GM18951 (cell line): ENCODE results near the gene PLXNA3.

Source experiments
- POLR2A ChIP-seq: IDR thresholded peaks from 4 replicates; pipeline ENCODE4 v1.6.1; 2011; ENCODE audit warnings: mild to moderate bottlenecking; ENCODE audit not compliant: insufficient read length, insufficient read depth; ENCODE audit errors: extremely low read depth
- in situ Hi-C: fragments of 300-500 bp; cut with MboI; formaldehyde crosslinking; loops from one replicate; pipeline ENCODE4 v1.12.0; 2022; ENCODE audit warnings: low sequenced_read_pairs, mixed read lengths, inconsistent platforms; ENCODE audit not compliant: unreplicated experiment

PLXNA3 gene

DNA sequence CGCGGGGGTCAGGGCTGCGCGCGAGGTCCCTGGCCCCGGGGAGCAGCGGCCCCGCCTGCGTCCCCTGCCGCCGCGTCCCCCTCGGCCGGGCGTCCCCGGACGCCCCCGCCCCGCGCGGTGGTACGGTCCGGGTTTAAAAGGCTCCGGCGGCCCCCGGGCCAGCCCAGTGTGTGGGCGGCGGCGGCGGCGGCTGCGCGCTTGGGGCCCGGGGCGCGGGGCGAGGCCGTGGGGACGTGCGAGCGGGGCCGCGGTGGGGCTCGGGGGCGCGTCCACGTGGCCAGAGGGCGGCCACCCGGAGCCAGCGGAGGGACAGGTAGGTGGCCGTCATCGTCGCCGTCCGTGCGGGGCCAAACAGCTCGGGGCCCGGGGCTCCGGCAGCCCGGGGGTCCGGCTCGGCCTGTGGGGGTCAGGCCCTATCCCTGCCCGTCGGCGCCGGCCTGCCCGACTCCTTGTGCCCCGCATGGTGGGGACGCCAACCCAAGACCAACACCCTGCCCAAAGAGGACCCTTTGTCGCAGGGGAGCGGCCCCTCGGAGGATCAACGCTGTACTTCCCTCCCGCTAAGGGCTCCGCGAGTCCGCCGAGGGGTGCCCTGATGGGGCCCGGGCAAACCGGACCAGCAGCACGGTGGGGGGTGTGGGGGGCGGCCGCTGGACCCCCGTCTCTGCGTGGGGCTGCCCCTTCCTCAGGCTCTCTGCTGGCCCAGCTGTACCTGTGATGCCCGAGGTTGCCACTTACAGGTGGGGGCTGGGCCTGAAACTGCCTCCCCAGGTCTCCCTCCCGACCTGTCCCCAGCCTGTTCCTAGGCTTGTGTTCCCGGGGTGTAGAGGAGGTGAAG lies at the start of gene PLXNA3:
Gene PLXNA3 (plus strand): TSS at position 166 of the 838 bp plus-strand sequence. CDS start 1,903 bp downstream, outside the sequence.
- in situ Hi-C loops, result no loop called here
- peak; percentile 80 for TF ChIP-seq POLR2A

DNA sequence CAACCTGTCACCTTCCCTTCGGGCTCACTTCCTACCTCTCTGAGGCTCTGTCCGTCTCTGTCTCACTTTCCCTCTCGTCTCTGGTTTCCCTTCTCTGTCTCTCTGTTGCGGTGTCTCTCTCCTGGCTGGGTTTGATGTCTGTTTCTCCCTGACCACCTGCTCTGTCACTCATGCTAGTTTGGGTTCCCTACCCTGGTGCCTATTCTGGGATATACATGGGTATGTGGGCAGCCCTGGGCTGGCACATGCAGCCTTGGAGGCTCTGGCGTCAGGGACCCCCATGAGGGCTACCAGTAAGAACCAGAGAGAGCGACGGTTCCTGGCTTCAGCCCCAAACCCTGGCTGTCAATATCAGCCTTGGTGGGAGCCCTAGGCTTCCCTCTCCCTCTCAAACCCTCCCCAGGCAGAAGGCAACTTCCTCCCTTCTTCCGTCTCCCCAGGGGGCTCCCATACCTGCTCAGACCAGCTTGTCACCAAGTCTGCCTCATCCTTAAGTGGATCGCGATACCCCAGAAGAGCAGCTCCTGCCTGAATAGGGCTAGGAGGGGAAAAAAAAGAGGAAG lies 49.3 kb upstream of the PLXNA3 start:
- TF ChIP-seq POLR2A, result peak; percentile 26
- in situ Hi-C loops, result no loop called here

DNA sequence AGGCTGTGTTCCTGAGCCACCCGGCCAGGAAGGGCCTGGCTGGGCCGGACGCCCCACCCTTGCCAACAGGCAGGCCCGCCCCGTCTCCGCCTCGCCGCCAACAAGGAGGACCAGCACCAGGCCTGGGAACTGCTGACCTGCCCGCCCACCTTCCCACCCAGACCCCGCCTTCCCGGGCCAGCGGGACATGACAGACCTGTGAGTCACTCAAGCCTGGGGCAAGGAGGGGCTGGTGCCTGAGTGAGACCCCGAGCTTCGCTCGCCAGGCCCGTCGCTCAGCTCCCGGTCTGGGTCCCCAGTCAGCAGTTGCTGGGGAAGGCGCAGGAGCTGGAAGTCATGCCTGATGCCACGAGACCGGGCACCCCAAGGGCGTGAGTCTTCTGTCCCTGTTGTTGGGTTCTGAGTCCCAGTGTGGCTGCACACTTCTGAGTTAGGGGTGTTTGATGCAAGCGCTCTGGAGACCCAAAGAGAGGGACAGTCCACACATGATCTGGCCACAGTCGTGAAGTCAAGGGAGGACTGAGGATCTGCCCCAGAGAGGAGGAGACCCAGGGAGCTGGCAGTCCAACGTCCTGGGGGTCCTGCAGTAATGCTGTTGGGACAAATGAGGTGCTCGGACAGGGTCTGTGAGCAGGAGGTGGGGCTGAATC lies 48.7 kb upstream of the PLXNA3 start, which contains the start of gene DNASE1L1:
Gene DNASE1L1 (minus strand): TSS at position 33 of the 650 bp plus-strand sequence. CDS start 3,686 bp downstream, outside the sequence.
- in situ Hi-C loops, result no loop called here
- peak; percentile 10 for TF ChIP-seq POLR2A

DNA sequence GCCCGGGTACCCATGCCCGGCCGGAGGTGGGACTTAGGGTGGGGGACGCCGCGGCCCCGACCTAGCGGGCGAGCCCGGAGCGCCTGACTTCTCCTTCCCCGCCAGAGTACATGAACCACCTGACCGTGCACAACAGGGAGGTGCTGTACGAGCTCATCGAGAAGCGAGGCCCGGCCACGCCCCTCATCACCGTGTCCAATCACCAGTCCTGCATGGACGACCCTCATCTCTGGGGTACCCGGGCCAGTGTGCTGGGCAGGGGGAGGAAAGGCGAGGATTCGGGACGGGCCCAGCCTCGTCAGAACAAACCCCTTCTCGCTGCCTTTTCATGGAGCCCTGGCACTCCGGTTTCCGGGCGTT lies 46.1 kb upstream of the PLXNA3 start:
- in situ Hi-C loops, result no loop called here
- TF ChIP-seq POLR2A, result peak; percentile 38

DNA sequence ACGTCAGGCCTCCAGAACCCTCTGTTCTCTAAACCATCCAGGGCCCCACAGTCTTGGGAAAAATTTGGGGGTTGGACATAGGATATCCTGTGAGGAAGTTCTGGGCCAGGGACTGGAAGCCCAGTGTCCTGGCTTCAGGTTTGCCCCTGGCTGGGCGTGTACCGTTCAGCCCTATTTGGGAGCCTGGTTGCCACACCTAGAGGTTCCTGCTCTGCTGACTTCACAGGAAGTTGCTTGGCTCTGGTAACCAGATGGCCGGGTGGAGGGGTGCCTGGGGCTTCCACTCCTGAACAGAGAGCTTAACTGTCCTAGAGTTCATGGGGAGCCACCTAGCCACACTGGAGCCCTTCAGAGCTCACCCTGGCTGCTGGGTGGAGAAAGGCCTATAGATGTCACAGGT lies 45.6 kb upstream of the PLXNA3 start:
- no peak for TF ChIP-seq POLR2A
- in situ Hi-C loops, result no loop called here

DNA sequence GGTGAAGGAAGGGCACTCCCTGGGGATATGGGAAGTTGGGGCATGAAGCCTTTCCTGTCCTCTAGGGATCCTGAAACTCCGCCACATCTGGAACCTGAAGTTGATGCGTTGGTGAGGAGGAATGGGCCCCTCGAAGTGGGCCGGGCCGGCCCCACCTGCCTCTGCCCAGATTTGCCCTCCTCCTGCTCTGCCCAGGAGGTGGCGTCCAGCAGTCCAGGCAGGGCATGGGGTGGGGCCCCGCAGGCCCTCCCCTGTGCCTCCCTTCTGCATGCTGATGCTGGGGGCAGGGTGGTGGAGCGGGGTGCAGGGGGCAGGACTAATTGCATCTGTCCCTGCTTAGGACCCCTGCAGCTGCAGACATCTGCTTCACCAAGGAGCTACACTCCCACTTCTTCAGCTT lies 44.9 kb upstream of the PLXNA3 start:
- in situ Hi-C loops, result no loop called here
- no peak for TF ChIP-seq POLR2A

DNA sequence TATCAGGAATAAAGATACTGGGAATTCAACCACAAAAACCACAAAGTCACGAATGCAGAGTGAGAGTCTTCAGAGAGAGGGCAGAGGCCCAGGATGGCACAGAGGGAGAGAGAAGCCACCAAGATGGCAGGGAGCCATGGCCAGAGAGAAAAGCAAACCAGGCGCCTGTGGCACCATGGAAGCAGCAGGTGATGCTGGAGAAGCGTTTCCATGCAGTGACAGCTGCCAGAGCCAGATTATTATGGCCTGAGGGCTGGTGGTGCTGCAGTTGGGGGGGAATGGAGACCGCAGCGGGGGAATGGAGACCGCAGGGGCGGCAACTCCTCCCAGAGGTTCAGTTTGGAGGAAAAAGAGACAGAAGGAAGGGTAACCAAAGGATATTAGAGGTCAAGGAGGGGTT lies 40.9 kb upstream of the PLXNA3 start:
- in situ Hi-C loops, result no loop called here
- no peak for TF ChIP-seq POLR2A

DNA sequence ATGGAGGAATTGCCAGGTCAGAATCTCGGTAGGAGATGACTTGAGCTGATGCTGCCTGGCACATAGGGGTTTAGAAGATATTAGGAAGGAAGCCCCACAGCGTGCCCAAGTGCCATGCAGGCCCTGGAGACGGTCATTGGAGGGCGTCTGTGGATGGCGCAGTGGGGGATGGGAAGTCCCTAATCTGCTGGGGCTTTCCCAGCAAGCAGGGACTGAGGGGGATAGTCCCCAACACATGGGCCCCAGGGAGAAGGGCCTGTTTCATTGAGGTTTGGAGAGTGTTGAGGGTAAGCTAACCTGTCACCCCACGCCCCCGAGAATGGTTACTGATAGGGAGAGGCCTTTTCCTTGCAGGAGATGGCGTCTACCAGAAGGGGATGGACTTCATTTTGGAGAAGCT lies 38.9 kb upstream of the PLXNA3 start:
- TF ChIP-seq POLR2A, result no peak
- in situ Hi-C loops, result no loop called here

DNA sequence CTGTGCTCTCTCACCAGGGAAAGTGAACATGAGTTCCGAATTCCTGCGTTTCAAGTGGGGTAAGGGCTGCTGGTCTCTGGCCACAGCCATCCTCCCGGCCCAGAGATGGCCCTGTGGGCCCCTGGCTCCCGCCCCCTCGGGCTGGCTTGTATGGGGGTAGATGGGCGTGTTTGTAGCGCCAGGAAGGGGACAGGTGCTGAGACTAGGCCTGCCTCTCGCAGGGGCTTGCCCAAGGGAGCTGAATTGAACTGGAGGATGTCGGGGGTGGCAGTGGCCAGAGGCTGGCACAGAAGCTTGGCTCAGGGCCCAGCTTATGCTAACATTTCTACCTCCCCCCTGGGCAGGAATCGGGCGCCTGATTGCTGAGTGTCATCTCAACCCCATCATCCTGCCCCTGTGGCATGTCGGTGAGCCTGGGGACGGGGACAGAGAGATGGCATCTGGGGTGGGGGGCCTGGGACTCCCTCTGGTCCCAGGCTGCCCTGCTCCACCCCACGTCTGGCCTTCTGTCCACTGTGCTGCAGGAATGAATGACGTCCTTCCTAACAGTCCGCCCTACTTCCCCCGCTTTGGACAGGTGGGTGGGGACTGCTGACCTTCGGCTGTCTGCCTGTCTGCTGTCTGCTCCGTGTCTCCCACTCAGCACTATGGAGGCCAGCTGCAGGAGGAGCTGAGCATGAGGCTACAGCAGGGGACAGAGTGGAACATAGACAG lies 38.2 kb upstream of the PLXNA3 start:
- no peak for TF ChIP-seq POLR2A
- in situ Hi-C loops, result no loop called here

DNA sequence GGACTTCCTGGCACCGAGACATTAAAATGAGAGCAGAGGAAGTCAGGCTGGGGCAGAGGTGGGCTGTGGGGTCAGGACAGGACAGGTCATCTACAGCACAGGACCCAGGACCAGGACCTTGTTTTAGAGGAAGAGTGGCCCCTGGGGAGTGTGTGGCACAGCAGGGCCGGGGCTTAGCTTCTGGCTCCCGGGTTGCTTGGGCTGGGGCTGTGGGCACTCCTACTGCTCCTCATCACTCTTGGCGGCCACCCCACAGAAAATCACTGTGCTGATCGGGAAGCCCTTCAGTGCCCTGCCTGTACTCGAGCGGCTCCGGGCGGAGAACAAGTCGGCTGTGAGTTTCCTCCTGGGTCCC lies 37.7 kb upstream of the PLXNA3 start:
- in situ Hi-C loops, result no loop called here

DNA sequence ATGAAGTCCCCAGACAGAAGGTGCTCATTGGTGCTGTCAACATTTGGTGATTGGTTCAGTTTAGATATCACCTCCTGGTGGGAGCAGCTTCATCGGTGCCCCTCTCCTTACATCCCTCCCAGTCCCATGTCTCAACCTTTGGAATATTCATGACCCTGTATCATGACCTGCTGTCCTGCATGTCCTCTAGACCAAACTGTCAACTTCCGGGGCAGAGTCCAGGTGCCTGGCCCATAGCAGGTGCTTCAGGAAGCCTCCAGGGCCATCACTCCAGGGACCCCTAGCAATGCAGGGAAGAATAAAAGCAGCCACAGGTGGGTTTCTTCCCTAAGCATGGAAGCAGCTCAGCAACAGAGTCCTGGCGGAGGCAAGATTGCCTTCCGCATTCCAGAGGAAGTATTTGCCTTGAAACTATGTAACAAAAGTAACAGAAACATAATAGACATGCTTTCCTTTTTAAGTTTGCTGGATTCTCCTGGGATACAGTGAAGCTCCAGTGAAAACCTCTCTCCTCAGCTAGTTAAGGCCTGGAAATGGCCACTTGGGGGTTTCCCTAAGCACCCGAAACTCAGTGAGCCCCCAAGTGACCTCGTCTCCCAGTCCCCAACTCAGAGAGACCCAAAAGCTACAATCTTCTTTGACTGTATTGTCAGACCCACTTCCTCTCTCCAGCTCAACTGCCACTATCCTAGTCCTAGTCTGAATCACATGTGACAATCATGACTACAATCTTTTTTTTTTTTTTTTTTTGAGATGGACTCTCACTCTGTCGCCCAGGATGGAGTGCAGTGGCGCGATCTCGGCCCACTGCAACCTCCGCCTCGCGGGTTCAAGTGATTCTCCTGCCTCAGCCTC lies 30.9 kb upstream of the PLXNA3 start:
- in situ Hi-C loops, result no loop called here
- TF ChIP-seq POLR2A, result no peak

More for the DNA sequence above, 37.7 kb upstream of the PLXNA3 start:
- no peak for TF ChIP-seq POLR2A
